Left lobe of liver (tissue), 2 donors: Measurements from ENCODE around the gene TXLNB. TPM values are rescaled to one million over a fixed set of nuclear protein-coding genes. Genes with fewer than 3 reads are reported as not detected.
A peak's percentile ranks its signal among the peaks of the same experiment; 100 is the strongest.

Experiments
- ATAC-seq: fragments of 200-7000 bp; cut with Tn5 transposase; one replicate; pipeline ENCODE4 v1.9.1; 2020; ENCODE audit warnings: mild to moderate bottlenecking, moderate library complexity
- DNase-seq: peaks from one replicate; pipeline ENCODE4 v3.0.0-alpha.2; 2020; ENCODE audit warnings: low spot score
- total RNA-seq: library from RNA; stranded (reverse); gene quantifications from one replicate; pipeline ENCODE4 v1.2.1, GENCODE V29; 2021
- donor health status: DM: no; HTN: no; CAD: no; lungs with moderate emphysema.
- donor health status: DM: no; HTN: yes; CAD: no.

Gene TXLNB
- total RNA-seq, result 0.10 TPM

DNA sequence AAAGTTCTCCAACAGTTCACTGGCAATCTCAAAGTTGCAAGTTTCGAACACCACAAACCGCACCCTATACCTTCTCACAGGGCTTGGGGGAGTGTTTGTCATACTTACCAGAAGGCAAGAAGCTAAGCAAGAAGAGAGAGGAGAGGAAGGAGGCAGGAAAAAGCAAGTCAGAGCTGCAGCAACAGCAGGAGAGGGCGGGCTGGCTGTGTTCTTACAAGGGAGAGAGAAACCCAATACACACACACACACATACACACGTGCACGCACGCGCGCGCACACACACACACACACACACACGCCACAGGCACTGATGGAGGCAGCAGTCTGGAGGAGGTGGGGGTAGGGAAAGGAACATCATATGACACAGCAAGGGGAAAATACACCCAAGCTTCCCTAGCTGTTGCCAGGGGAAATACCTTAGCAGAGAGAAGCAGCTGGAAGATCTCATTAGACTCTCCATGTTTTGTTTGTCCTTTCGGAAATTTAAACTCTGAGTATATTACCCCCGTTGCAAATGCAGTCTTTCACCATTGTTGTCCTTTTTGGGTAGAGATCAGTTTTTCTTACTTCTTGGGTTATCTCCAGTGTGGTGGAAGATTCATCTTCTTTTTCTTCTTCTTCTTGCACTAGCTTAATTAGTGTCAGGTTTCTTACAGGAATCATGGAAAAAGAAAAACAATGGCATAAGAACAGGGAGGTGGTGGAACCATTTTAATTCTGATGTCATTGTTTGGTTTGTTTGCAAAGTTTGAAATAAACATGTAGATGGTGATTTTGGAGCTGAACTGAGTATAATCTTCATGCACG is at the start of gene TXLNB:
TSS of gene TXLNB (minus strand) at position 186 of the 807 bp plus-strand sequence. CDS start 3,099 bp downstream, outside the sequence.
- no peak for DNase-seq

DNA sequence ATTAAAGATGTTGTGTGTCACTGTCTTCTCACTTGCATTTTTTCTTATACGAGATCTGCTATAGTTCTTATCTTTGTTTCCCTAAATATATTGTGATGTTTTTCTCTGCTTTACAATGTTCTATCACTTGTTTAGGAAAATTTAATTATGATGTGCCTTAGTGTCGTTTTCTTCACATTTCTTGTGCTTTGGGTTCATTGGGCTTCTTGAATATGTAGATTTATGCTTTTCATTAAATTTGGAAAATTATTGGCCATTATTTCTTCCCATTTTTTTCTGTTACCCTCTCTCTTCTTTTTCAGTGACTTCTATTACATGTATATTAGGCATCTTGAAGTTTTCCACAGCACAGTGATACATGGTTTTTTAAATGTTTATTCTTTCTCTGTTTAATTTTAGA is 49.3 kb upstream of the TXLNB start:
- DNase-seq (no peak), ATAC-seq (no peak)

More for the DNA sequence above, at the start of gene TXLNB:
- peak; percentile 56 for ATAC-seq

DNA sequence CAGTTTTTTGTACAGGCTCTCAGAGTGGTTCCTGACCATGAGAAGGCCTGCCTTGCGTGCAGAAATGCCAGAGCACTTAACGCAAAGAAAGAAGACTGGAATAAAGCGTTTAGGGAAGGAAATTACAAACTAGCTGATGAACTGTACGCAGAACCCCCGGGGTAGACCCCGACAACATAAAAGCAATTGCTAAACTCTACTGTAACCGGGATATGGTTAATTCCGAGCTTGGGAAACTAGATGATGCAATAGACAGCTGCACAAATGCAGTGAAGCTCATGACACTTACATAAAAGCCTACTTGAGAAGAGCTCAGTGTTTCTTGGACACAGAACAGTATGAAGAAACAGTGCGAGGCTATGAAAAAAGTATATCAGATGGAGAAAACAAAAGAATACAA is 47.0 kb upstream of the TXLNB start:
- no peak for ATAC-seq
- DNase-seq, result no peak

DNA sequence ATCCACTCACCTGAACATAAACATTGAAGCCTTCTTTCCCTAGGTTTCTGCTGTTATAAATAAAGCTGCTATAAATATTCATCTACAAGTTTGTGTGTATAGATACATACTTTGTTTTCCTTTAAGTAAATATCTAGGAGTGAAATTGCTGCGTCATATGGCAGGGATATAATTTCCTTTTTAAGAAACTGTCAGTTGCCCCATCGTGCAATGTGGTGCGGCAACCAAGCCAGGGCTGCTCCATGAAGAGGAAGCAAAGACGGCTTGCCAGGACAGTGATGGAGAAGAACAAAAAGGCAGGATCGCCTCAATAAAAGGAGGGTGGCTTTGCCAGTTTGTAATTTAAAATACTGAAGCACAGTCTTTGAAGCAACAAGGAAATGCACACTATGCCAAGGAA is 46.0 kb upstream of the TXLNB start:
- no peak for ATAC-seq
- no peak for DNase-seq

DNA sequence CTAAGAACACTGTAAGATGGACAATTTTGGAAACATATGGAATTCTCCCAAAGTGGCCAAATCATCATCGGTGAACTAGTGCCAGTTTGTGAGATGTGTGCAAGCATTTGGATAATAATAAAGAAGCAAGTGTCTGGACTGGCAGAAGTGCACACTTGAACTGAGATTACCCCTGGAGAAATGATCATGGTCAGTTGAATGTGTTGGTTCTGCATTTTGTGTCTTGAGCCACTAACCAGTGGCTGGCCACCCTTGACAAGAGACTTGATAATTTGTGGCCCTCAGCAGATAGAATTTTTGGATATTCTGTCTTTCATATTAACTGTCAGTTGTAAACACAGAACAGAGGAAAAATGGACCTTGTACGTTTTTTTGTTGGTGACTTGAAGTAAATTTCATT is 45.2 kb upstream of the TXLNB start:
- DNase-seq (no peak), ATAC-seq (no peak)

DNA sequence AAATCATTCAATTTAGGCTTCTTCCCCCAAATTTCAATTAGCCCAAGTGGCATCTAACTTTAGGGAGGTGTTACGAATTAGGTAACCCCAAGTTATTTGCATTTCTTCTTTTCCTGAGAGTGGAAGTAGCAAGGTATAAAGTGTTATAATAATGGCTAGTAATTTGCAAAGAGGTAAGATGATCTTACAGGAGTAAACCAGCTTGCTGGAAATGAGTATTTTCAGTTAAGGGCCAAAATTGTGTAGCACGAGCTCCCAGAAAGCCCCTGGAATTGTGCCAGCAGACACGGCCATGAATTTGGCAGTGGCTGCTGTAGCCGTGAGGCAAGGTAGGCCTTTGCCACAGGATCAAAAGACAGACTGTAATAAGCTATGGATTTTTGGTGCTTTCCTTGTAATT is 44.7 kb upstream of the TXLNB start:
- peak; percentile 52 for DNase-seq
- peak; percentile 52 for ATAC-seq

DNA sequence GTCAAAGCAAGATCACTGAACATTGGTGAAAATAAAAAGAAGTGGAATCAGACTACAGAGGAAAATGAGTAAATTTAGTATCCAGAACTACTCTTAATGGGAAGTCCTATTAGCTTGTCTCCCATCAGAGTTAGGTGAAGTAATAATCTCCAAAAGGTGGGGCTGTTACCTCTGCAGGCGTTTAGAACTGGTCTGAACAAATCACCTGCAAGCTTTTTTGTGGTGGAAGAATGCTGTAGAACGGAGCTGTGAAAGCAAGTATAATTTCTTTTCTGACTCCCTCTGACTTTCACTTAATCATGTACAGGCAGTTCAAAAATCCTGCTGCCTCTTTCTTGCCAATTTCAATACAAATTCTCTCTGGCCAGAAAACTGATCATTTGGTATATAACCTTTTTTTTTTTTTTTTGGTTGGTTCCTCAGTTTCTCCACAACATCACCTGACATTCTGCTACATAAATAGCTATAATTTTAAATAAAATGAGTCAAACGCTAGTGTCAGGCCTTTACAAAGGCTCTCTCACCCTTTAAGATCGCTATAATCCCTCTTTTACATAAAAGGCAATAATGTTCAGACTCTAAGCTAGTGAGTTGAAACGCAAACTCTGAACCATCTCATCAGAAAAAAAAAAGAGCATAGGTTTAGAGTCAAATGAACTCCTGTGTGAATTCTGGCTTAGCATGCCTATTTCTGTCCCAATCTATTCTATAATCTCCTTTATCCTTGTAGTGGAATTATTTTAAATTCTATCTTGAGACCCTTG is 43.8 kb upstream of the TXLNB start:
- ATAC-seq (no peak), DNase-seq (no peak)

DNA sequence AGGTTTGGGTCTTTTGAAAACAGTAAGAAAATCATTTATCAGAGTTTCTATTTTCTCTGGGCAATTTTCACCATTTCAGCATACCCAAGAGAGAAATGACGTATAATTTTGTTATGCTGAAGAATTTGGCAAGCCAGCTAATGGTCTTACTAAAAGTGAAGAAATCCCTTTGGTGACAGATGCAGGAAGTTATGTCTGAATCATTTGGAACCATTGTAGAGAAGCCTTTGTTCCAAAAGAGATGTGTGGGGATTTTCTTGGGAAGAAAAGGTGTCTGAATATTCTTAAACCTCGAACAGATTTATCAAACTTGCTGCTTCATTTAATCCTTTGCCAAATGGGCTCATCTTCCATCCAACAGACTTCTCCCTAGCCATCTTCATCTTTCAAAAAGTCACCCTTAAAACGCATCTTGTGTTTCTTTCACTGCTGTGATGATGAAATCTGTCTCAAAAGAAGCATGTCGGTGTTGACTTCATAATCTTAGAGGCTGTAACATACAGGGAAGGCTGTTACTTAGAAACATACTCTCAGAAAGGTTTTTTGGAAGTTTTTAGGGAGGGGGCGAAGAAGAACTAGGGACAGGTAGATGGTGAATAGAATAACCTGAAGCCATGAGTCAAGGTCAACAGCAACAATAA is 43.1 kb upstream of the TXLNB start:
- DNase-seq (no peak), ATAC-seq (no peak)

DNA sequence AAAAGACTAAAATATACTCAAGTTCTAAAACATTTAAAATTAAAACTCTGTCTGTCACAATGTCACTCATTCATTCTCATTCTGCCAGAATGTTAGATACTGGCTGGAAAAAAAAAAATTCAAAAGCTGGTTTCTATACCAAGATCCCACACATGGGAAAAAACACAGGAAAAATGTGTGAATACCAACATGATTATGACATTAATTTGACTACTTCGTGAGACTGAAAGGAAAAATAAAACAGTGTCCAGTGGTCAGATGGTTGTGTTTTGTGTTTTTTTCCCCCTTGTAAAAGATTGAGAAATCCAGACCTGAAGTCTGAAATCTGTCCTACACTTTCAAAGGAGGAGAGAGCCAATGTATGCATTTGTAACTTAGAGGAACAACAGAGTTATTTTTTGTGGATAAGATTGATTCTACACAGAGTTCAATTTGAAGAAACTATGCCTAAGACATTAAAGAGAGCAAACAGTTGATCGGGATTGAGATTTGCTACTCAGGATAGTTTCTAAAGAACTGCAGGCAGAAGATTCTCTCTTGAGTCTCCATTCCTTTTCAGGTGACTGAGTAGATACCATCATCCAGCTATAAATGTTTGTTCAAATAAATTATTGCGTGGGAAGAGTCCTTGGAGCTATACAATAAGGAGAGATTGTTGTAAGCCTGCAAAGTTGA is 39.2 kb upstream of the TXLNB start:
- no peak for ATAC-seq
- DNase-seq, result no peak

DNA sequence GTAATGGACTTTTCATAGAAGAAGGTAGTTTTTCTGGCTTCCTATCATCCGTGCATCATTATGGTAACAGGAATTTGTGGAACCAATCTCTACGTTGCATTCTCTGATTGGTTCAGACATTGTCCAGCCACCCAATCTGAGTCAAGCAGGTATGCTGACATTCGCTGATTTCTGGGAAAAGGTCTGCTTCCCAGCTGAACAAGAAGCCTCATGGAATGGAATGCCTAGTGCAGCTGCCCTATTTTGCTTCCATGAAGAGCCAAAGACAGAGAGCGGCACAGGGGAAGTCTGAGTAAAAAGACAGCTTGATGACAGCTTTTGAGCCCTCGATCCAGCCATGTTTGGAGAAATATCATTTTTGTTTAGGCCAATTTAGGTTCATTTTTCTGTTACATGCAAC is 38.5 kb upstream of the TXLNB start:
- ATAC-seq (no peak), DNase-seq (no peak)

DNA sequence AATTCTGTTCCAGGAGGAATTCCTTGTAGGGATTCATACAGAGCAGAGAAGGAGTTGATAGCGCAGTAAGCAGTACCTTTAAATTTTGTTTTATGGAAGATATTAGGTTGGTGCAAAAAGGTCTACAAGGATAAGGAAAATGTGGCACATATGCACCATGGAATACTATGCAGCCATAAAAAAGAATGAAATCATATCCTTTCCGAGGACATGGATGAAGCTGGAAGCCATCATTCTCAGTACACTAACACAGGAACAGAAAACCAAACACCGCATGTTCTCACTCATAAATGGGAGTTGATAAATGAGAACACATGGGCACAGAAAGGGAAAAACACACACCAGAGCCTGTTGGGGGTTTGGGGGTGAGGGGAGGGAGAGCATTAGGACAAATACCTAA is 37.4 kb upstream of the TXLNB start:
- DNase-seq (no peak), ATAC-seq (no peak)

DNA sequence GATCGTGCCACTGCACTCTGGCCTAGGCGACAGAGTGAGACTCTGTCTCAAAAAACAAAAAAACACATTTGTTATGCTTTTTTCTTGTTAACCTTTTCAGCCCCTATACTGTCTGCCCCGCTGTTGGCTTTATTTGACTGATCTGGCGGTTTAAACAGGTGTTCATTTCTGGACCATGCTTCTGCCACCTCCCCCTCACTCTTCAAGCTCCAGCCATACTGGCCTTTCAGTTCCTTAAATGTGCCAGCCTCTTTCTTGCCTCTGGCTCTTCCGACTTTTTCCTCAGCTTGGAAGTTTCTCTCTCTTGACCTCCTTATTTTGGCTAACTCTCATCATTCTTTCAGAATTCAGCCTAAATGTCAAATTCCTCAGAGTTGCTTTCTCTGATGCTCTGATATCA is 35.2 kb upstream of the TXLNB start:
- ATAC-seq, result no peak
- DNase-seq, result no peak

DNA sequence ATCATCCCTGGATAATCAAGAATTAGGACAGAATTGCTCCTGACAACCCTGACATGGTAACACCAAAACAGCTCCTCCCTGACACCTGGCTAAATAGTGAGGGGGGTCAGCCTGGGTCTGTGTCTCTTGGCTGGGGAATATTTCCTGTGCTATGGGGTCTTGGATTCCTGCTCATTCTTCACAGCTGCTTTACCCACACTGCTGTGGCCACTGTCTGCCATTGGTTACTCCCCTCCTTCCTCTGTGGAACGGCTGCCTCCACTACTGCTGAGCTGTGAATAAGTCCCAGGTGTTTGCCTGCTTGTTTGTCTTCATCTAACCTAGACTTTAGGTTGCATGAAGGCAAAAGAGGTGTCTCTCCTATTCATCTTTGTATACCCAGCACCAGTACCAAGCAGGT is 33.9 kb upstream of the TXLNB start:
- DNase-seq (no peak), ATAC-seq (no peak)

DNA sequence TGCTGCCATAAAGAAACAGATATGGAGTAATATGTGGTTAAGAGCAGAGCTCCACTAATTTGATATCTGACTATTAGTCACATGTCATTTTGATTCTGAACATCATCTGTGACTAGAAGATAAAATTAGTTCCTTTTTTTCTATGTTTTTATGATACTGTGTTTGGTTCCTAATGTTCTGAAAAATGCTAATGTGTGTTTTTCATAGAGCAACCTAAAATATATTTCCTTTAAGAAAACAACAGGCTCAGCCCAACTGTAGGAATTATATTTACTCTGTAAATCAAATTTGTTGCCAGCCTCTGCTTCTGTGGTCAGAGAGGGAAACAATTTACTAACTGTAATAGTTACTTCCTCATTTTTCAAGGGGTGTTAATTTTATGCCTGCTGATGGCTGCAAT is 33.3 kb upstream of the TXLNB start:
- DNase-seq (no peak), ATAC-seq (no peak)

DNA sequence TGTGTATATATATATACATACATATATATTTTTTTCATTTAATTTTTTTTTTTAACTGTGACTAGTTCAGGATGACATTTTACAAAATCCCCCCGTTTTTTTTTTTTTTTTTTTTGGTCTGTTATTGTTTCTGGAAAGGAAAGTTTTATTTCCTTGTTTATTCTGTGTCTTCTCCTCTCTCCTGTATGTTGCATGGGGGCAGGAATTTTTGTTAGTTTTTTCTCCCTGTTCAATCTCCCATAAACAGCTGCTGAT is 32.4 kb upstream of the TXLNB start:
- no peak for DNase-seq
- no peak for ATAC-seq

DNA sequence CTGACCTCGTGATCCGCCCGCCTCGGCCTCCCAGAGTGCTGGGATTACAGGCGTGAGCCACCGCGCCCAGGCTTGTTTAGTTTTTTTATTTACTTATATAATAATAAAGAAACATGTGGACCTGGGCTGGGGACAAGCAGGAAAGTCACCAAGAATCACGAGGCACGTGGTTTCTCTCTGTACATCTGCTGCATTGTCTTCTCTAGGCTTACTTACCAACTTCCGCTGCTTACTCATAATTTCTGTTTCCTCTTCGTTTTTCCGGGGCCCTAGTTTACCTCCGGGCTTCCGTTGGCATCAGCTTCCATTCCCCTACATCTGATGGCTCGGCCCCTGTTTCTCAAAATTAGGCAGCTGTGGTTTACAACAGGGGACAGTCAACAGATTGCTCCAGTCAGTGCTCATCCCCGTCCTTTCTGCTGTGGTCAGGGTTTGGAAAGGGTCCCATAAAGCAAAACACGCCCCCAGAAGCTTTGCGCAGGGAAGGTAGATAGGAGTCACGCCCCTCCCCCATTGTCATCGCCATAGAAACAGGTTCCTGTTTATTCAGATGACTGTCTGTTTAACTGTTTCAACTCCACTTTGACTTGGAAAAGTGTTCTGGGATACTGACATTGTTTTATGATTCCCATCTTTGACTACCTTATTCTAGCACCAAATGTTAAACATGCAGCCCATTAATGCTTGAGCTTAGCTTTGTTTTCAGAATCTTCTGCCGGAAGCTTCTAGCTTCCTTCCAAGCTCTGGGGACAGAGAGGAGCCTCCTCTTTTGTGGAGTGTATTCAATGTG is 31.9 kb upstream of the TXLNB start:
- ATAC-seq, result peak; percentile 74
- DNase-seq, result peak; percentile 56

DNA sequence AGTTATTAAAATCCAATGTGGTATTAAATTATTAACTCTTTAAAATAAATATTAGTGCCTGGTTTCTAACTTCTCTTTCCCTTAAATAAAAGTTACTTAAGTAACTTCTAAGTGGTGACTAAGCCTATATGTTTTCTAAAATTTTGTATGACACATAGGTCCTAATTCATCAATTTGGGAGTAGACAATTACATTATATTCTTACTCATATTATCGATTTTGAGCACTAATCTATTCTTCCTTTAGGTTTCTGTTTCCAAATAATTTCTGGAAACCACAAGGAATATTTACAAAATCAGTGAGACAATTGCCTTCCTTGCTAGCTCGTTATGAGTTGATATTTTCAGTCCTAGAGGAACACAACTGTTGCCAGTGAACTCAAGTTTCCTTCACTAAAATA is 28.3 kb upstream of the TXLNB start:
- DNase-seq (no peak), ATAC-seq (no peak)

DNA sequence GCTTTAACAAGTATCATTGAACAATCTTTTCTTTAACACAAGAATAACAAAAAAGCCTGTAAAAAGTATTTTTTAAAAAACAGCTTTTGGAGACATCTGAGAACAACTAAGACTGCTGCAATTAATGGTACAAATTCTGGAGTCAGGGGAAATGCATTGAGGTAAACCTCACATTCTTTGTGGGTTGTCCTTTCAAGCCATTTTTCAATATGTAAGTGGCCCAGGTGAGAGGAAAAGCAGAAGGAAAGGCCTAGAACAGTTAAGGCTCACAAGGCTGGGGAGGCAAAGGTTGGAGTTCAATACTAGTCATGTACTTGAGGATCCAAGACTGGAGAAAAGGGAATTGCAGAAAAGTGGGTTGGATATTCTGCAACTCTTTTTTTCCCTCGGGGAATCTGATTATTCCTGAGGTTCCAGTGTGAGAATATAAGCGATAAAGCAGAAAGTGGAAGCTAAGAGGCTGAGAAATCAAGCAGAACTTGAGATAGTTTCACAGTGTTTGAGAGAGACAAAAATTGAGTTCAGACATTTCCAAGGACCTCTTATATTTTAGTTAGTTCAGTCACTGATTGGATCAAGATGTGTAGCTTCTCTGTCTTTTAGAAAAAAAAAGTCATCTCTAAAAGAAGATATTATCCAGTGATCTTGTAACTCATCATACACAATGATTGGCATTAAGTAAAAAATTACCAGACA is 25.0 kb upstream of the TXLNB start:
- DNase-seq, result no peak
- no peak for ATAC-seq

DNA sequence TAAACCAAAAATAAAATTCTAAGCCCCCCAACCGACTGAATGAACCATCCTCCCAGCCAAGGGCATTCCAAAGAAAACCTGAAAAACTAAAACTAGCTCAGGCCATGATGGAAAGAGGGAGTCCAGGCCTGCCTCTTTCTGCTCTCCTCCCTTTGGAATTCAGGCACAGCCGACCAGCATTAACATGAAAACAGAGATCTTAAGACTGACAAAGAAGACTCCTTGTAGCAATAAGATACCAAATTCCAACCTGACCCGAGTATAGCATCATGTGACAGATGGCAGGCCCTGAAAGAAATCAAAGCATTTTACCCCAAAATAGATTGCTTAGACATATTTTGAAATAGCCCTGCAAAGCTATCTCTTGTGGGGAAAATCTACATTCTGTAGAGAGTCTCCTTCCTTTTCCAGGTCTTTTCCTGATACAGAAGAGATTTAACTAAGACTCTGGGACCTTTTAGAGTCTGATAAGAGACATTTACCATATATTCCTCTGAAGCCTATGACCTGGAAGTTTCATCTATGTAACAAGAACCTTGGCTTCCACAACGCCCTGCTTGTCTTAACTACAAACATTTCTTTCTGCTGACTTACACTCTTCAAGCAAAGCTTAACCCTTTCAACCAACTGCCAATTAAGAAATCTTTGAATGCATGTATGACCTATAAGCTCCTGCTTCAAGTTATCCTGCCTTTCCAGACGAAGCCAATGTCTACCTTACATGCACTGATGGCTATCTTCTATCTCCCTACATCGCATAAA is 22.2 kb upstream of the TXLNB start:
- no peak for DNase-seq
- ATAC-seq, result no peak

DNA sequence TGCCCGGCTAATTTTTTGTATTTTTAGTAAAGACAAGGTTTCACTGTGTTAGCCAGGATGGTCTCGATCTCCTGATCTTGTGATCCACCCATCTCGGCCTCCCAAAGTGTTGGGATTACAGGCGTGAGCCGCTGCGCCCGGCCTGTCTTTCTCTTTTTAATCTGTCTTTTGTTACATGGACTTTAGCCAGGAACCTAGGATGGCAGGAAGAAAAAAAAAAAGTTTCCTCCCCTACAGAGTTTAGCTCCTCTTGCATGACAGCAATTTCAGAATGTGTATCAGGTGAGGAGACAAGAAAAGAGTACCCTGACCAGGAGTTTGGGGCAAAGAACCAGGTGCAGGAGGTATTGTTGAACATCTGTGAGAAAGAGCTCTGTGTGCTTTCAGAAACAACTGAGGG is 21.4 kb upstream of the TXLNB start:
- ATAC-seq (no peak), DNase-seq (no peak)
